Mesenchymal stem cell (in vitro differentiated cells and primary cell): ENCODE measurements around the gene SRRT.
"Not testable (repeated sequence)": the region's sequence is repeated elsewhere in the genome, so short reads cannot be mapped to it uniquely, and the experiment has no call there.

Source experiments
- DNase-seq: peaks from one replicate; pipeline ENCODE4 v3.0.0-alpha.2; 2013
- H2AFZ ChIP-seq: one replicate; pipeline ENCODE4 v1.6.1; 2013; ENCODE audit warnings: low read depth, mild to moderate bottlenecking, control low read depth, inconsistent platforms, low read length, moderate library complexity
- H2AK5ac ChIP-seq: 2 replicates; pipeline ENCODE4 v1.6.1; 2013; ENCODE audit warnings: low read length, moderate library complexity, mild to moderate bottlenecking, inconsistent platforms; ENCODE audit not compliant: severe bottlenecking
- H2BK120ac ChIP-seq: one replicate; pipeline ENCODE4 v1.6.1; 2013; ENCODE audit warnings: low read depth, mild to moderate bottlenecking, inconsistent platforms, low read length, moderate library complexity
- H2BK12ac ChIP-seq, 2 experiments: one replicate each; pipeline ENCODE4 v1.6.1; 2013; ENCODE audit warnings: inconsistent platforms in 2 of 2, low read length in 2 of 2, mild to moderate bottlenecking in 2 of 2, moderate library complexity in 2 of 2, control low read depth in 1 of 2
- H2BK15ac ChIP-seq: one replicate; pipeline ENCODE4 v1.6.1; 2013; ENCODE audit warnings: mild to moderate bottlenecking, low read depth, inconsistent platforms; ENCODE audit not compliant: poor library complexity, severe bottlenecking
- H2BK5ac ChIP-seq: 2 replicates; pipeline ENCODE4 v1.6.1; 2013; ENCODE audit warnings: low read depth, mild to moderate bottlenecking, low read length, control low read depth, inconsistent platforms; ENCODE audit not compliant: poor library complexity, severe bottlenecking
- H3K14ac ChIP-seq, 2 experiments: one replicate each; pipeline ENCODE4 v1.6.1; 2013; ENCODE audit warnings: inconsistent platforms in 2 of 2, low read length in 2 of 2, control low read depth in 1 of 2, mild to moderate bottlenecking in 1 of 2, moderate library complexity in 1 of 2
- H3K18ac ChIP-seq, 2 experiments: one replicate each; pipeline ENCODE4 v1.6.1; 2013; ENCODE audit warnings: inconsistent platforms in 2 of 2, low read length in 2 of 2, control low read depth in 1 of 2, low read depth in 1 of 2, mild to moderate bottlenecking in 1 of 2
- H3K23ac ChIP-seq, 2 experiments: one replicate each; pipeline ENCODE4 v1.6.1; 2013; ENCODE audit warnings: inconsistent platforms in 2 of 2, low read length in 2 of 2, mild to moderate bottlenecking in 2 of 2, moderate library complexity in 2 of 2, control low read depth in 1 of 2
- H3K27ac ChIP-seq: 2 replicates; pipeline ENCODE4 v1.5.1; 2013; ENCODE audit warnings: mild to moderate bottlenecking, moderate library complexity, low read length, control low read depth, inconsistent platforms; ENCODE audit not compliant: poor library complexity, severe bottlenecking
- H3K27me3 ChIP-seq, 2 experiments: 2 replicates each; pipeline versions ENCODE4 v1.6.1 to v1.7.0; 2013; ENCODE audit warnings: low read length in 2 of 2, mild to moderate bottlenecking in 2 of 2, moderate library complexity in 2 of 2, control low read depth in 1 of 2, inconsistent platforms in 1 of 2; ENCODE audit not compliant: control insufficient read depth in 1 of 2, insufficient read depth in 1 of 2
- H3K36me3 ChIP-seq, 2 experiments: 2 replicates each; pipeline versions ENCODE4 v1.6.1 to v1.7.0; 2013; ENCODE audit warnings: low read length in 2 of 2, control low read depth in 1 of 2, inconsistent platforms in 1 of 2, low read depth in 1 of 2, mild to moderate bottlenecking in 1 of 2; ENCODE audit not compliant: insufficient read depth in 2 of 2, control insufficient read depth in 1 of 2
- H3K4ac ChIP-seq, 2 experiments: one replicate each; pipeline ENCODE4 v1.6.1; 2013; ENCODE audit warnings: inconsistent platforms in 2 of 2, low read length in 2 of 2, mild to moderate bottlenecking in 2 of 2, moderate library complexity in 2 of 2, control low read depth in 1 of 2, low read depth in 1 of 2
- H3K4me1 ChIP-seq: 2 replicates; pipeline ENCODE4 v1.6.1; 2013; ENCODE audit warnings: low read depth, low read length, control low read depth; ENCODE audit not compliant: control insufficient read depth, insufficient read depth
- H3K4me2 ChIP-seq: 2 replicates; pipeline ENCODE4 v1.6.1; 2013; ENCODE audit warnings: low read length, mild to moderate bottlenecking, inconsistent platforms; ENCODE audit not compliant: poor library complexity, severe bottlenecking
- H3K4me3 ChIP-seq, 2 experiments: 2 replicates each; pipeline versions ENCODE4 v1.5.1 to v1.7.0; 2013; ENCODE audit warnings: low read length in 2 of 2, mild to moderate bottlenecking in 2 of 2, control low read depth in 1 of 2, low read depth in 1 of 2; ENCODE audit not compliant: insufficient read depth in 1 of 2
- H3K79me1 ChIP-seq: replicated peaks from 2 replicates; pipeline ENCODE4 v1.6.1; 2013; ENCODE audit warnings: mild to moderate bottlenecking, control low read depth, low read length, inconsistent platforms; ENCODE audit not compliant: poor library complexity, severe bottlenecking
- H3K9ac ChIP-seq: 2 replicates; pipeline ENCODE4 v1.7.0; 2013; ENCODE audit warnings: mild to moderate bottlenecking, low read length, moderate library complexity
- H3K9me3 ChIP-seq: 2 replicates; pipeline ENCODE4 v1.7.0; 2013; ENCODE audit warnings: mild to moderate bottlenecking, low read length; ENCODE audit not compliant: control insufficient read depth
- H4K8ac ChIP-seq: one replicate; pipeline ENCODE4 v1.6.1; 2013; ENCODE audit warnings: inconsistent platforms, mild to moderate bottlenecking, low read length, moderate library complexity
- H4K91ac ChIP-seq: one replicate; pipeline ENCODE4 v1.6.1; 2013; ENCODE audit warnings: mild to moderate bottlenecking, low read length, inconsistent platforms
- WGBS: methylation state at CpG from one replicate; pipeline ENCODE4 v1.1.7; 2013; ENCODE audit warnings: mixed read lengths; 5-methylcytosine and 5-hydroxymethylcytosine counted together

SRRT gene

GRCh38 chr7:100914879-100915447 lies 40.1 kb downstream of the SRRT start:
- Histone ChIP-seq H2AK5ac (no peak overlapping the region), H3K9me3 (no peaks in the 10 kb centered on the region), H3K27ac (no peak overlapping the region), H3K4me2 (no peak overlapping the region), H2BK120ac (no peak overlapping the region), H4K91ac (no peak overlapping the region), H3K27me3 (peaks cover 1 to 7% of the 10 kb centered on the region in 2 experiments), H3K18ac (no peak overlapping the region), H4K8ac (no peak overlapping the region), H3K9ac (no peak overlapping the region), H3K79me1 (no peaks in the 10 kb centered on the region), H3K14ac (no peak overlapping the region), H3K4ac (no peak overlapping the region), H2AFZ (no peak overlapping the region), H2BK12ac (no peak overlapping the region), H3K23ac (no peak overlapping the region), H3K36me3 (no peaks in the 10 kb centered on the region), H3K4me3 (no peak overlapping the region), H2BK15ac (no peak overlapping the region), H2BK5ac (no peak overlapping the region), H3K4me1 (no peaks in the 10 kb centered on the region)
- DNase-seq, result no peak
- 82% methylated on average over 8 of the region's 8 CpGs for WGBS

GRCh38 chr7:100919335-100919734 lies 44.4 kb downstream of the SRRT start:
- H2BK5ac ChIP-seq, H3K18ac ChIP-seq: not testable (repeated sequence)
- WGBS, result 76% methylated on average over 5 of the region's 5 CpGs

GRCh38 chr7:100919779-100920437 lies 45.0 kb downstream of the SRRT start:
- H3K4me1 ChIP-seq, H3K27ac ChIP-seq, DNase-seq, H3K36me3 ChIP-seq, H2AK5ac ChIP-seq, H3K4ac ChIP-seq, H4K8ac ChIP-seq, H2BK5ac ChIP-seq, H2BK12ac ChIP-seq, H4K91ac ChIP-seq, H3K9ac ChIP-seq, H3K4me3 ChIP-seq, H3K14ac ChIP-seq, H3K4me2 ChIP-seq, H2BK120ac ChIP-seq, H3K23ac ChIP-seq, H3K79me1 ChIP-seq, H3K9me3 ChIP-seq, H2BK15ac ChIP-seq, H3K18ac ChIP-seq: not testable (repeated sequence)
- 79% methylated on average over 9 of the region's 9 CpGs for WGBS
- Histone ChIP-seq H3K27me3 (peaks cover 13 to 20% of the 10 kb centered on the region in 2 experiments), H2AFZ (peak overlapping the region; percentile 42)

More at GRCh38 chr7:100919335-100919734, 44.4 kb downstream of the SRRT start:
- H3K4me2 ChIP-seq, H4K8ac ChIP-seq, H4K91ac ChIP-seq, H3K14ac ChIP-seq, H3K79me1 ChIP-seq, H2BK15ac ChIP-seq, H2AK5ac ChIP-seq, H3K9ac ChIP-seq, H3K23ac ChIP-seq, H3K27ac ChIP-seq, H3K4me1 ChIP-seq, DNase-seq, H3K9me3 ChIP-seq, H3K4me3 ChIP-seq, H2AFZ ChIP-seq, H3K4ac ChIP-seq, H2BK12ac ChIP-seq, H2BK120ac ChIP-seq, H3K36me3 ChIP-seq: not testable (repeated sequence)
- peaks cover 13 to 20% of the 10 kb centered on the region in 2 experiments for H3K27me3 ChIP-seq

- Histone ChIP-seq H3K4me2 (no peak overlapping the region), H2AFZ (no peak overlapping the region), H4K8ac (no peak overlapping the region), H3K4ac (no peak overlapping the region), H2BK15ac (no peak overlapping the region), H3K4me3 (no peak overlapping the region), H3K27me3 (peaks cover 13 to 20% of the 10 kb centered on the region in 2 experiments), H4K91ac (no peak overlapping the region), H2BK12ac (no peak overlapping the region), H2AK5ac (no peak overlapping the region), H3K27ac (no peak overlapping the region), H2BK5ac (no peak overlapping the region), H3K14ac (no peak overlapping the region), H3K18ac (no peak overlapping the region), H3K9me3 (no peaks in the 10 kb centered on the region), H3K23ac (no peak overlapping the region), H3K36me3 (no peaks in the 10 kb centered on the region), H3K79me1 (no peaks in the 10 kb centered on the region), H3K9ac (no peak overlapping the region), H3K4me1 (no peaks in the 10 kb centered on the region), H2BK120ac (no peak overlapping the region)
- DNase-seq, result no peak
These were observed 46.1 kb downstream of the SRRT start for GRCh38 chr7:100921039-100921438.
